ENCODE results near the gene TFPT.

Gene TFPT

DNA sequence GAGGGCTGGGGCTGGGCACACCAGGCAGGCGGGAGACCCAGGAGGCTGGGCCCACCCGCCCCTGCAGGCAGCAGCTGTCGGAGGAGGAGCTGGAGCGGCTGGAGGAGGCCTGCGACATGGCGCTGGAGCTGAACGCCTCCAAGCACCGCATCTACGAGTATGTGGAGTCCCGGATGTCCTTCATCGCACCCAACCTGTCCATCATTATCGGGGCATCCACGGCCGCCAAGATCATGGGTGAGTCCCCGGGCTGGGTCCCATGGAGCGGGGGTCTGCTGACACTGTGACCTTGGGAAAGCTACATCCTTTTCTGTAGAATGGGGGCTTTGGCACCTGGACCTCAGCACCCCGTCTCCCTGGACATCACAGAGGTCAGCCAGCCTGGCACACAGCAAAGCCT lies 8.2 kb upstream of the TFPT start:
- no peak for DNase-seq (ENCODE audit: low spot score)
- no peak for TF ChIP-seq CTCF (IDR thresholded peaks at IDR 0.05; ENCODE audit: borderline replicate concordance, control extremely low read depth, extremely low read depth, insufficient read depth, missing control alignments)
- in situ Hi-C loops (cut with MboI; ENCODE audit: low sequenced_read_pairs, unreplicated experiment) = no loop called here

DNA sequence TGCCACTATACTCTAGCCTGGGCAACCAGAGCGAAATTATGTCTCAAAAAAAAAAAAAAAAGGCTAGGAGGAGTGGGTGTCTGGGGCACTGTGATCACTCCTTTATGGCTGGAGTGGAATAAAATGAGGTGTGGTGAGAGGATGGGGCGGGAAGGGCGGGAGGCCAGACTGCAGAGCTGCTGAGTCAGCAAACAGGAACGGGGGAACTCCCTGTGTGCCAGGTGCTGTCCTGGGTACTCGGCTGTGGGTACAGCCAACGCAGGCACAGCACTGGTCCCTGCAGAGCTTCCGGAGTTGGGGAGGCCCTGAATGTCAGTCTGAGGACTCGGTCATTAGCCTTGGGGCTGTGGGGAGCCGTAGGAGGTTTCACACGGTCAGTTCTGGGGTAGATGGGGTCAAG lies 5.8 kb upstream of the TFPT start:
- in situ Hi-C loops (cut with MboI; ENCODE audit: low sequenced_read_pairs, unreplicated experiment) = no loop called here
- no peak for DNase-seq (ENCODE audit: low spot score)
- no peak for TF ChIP-seq CTCF (IDR thresholded peaks at IDR 0.05; ENCODE audit: borderline replicate concordance, control extremely low read depth, extremely low read depth, insufficient read depth, missing control alignments)

GRCh38 chr19:54114340-54115108 lies 933 bp downstream of the TFPT start:
- TF ChIP-seq CTCF (IDR thresholded peaks at IDR 0.05; ENCODE audit: borderline replicate concordance, control extremely low read depth, extremely low read depth, insufficient read depth, missing control alignments) = no peak
- in situ Hi-C loops (cut with MboI; ENCODE audit: low sequenced_read_pairs, unreplicated experiment) = no loop called here
- peak; percentile 80 for DNase-seq (ENCODE audit: low spot score)

GRCh38 chr19:54109651-54110050 lies 5.8 kb downstream of the TFPT start:
- no peak for TF ChIP-seq CTCF (IDR thresholded peaks at IDR 0.05; ENCODE audit: borderline replicate concordance, control extremely low read depth, extremely low read depth, insufficient read depth, missing control alignments)
- in situ Hi-C loops (cut with MboI; ENCODE audit: low sequenced_read_pairs, unreplicated experiment) = no loop called here
- DNase-seq (ENCODE audit: low spot score) = no peak

- no peak for DNase-seq (ENCODE audit: low spot score)
- in situ Hi-C loops (cut with MboI; ENCODE audit: low sequenced_read_pairs, unreplicated experiment) = no loop called here
- no peak for TF ChIP-seq CTCF (IDR thresholded peaks at IDR 0.05; ENCODE audit: borderline replicate concordance, control extremely low read depth, extremely low read depth, insufficient read depth, missing control alignments)
Observed at GRCh38 chr19:54108496-54108895, 7.0 kb downstream of the TFPT start.

GRCh38 chr19:54107876-54108490 lies 7.5 kb downstream of the TFPT start:
- DNase-seq (ENCODE audit: low spot score) = no peak

More at GRCh38 chr19:54107876-54108490, 7.5 kb downstream of the TFPT start:
- in situ Hi-C loops (cut with MboI; ENCODE audit: low sequenced_read_pairs, unreplicated experiment) = no loop called here
- TF ChIP-seq CTCF (IDR thresholded peaks at IDR 0.05; ENCODE audit: borderline replicate concordance, control extremely low read depth, extremely low read depth, insufficient read depth, missing control alignments) = no peak
